ENCODE data around the gene PHETA1. TPM values are rescaled to one million over a fixed set of nuclear protein-coding genes. Genes with fewer than 3 reads are reported as not detected.

Gene PHETA1
- total and polyA plus RNA-seq, 2 experiments from 2014 or later, result 7.9 to 12.9 TPM

- DNase-seq, result no peak
- 31 to 33% methylated on average over 9 of the region's 9 CpGs for WGBS, 2 experiments (ENCODE audit: low coverage in 1 of 2, low lambda C conversion rate in 2 of 2, missing lambda C conversion rate in 2 of 2)
- in situ Hi-C loops (cut with MboI), result no loop called here
- no peaks in the 10 kb centered on the region for H3F3A ChIP-seq (ENCODE audit: insufficient read depth)
- no peaks in the 10 kb centered on the region for H3K9me3 ChIP-seq (ENCODE audit: low read depth)
- no peaks in the 10 kb centered on the region for H3K36me3 ChIP-seq (ENCODE audit: low read depth)
- H3K4me2 ChIP-seq (ENCODE audit: unreplicated experiment), result no peak overlapping the region
- no peak overlapping the region for H2AFZ ChIP-seq
- TF ChIP-seq EZH2phosphoT487 (IDR thresholded peaks at IDR 0.05; ENCODE audit: insufficient read depth, low read depth) (no peak), EZH2 (IDR thresholded peaks at IDR 0.05; ENCODE audit: insufficient read depth, poor library complexity, severe bottlenecking) (no peak)
- no peak overlapping the region for H3K27ac ChIP-seq
- H3K4me1 ChIP-seq (ENCODE audit: insufficient read depth), result 0 out of 2 replicates have a peak, but pooled peaks cover 6% of the 10 kb centered on the region
- H3K79me2 ChIP-seq (ENCODE audit: insufficient read depth), result no peaks in the 10 kb centered on the region
- H3K9ac ChIP-seq, result no peak overlapping the region
- no peaks in the 10 kb centered on the region for H3K9me2 ChIP-seq (ENCODE audit: insufficient read depth)
- no peaks in the 10 kb centered on the region for H4K20me1 ChIP-seq (ENCODE audit: insufficient read depth)
- no peaks in the 10 kb centered on the region for H3K27me3 ChIP-seq (replicated peaks; ENCODE audit: insufficient read depth)
- no peak overlapping the region for H3K4me3 ChIP-seq
These were observed 8.5 kb downstream of the PHETA1 start for GRCh38 chr12:111360325-111360930.

GRCh38 chr12:111359914-111360276 lies 9.0 kb downstream of the PHETA1 start:
- 0 out of 2 replicates have a peak, but pooled peaks cover 6% of the 10 kb centered on the region for H3K4me1 ChIP-seq (ENCODE audit: insufficient read depth)
- H3K9me3 ChIP-seq (ENCODE audit: low read depth), result no peaks in the 10 kb centered on the region
- no peaks in the 10 kb centered on the region for H3K27me3 ChIP-seq (replicated peaks; ENCODE audit: insufficient read depth)
- DNase-seq, result no peak
- in situ Hi-C loops (cut with MboI), result no loop called here
- H3K9ac ChIP-seq, result no peak overlapping the region
- H3K9me2 ChIP-seq (ENCODE audit: insufficient read depth), result no peaks in the 10 kb centered on the region
- no peaks in the 10 kb centered on the region for H4K20me1 ChIP-seq (ENCODE audit: insufficient read depth)
- no peak overlapping the region for H3K4me3 ChIP-seq
- WGBS, 2 experiments (ENCODE audit: low coverage in 1 of 2, low lambda C conversion rate in 2 of 2, missing lambda C conversion rate in 2 of 2), result 25% methylated on average over 5 of the region's 5 CpGs
- H3F3A ChIP-seq (ENCODE audit: insufficient read depth), result no peaks in the 10 kb centered on the region
- H3K4me2 ChIP-seq (ENCODE audit: unreplicated experiment), result no peak overlapping the region
- no peaks in the 10 kb centered on the region for H3K36me3 ChIP-seq (ENCODE audit: low read depth)
- TF ChIP-seq EZH2phosphoT487 (IDR thresholded peaks at IDR 0.05; ENCODE audit: insufficient read depth, low read depth), result no peak
- no peak for TF ChIP-seq EZH2 (IDR thresholded peaks at IDR 0.05; ENCODE audit: insufficient read depth, poor library complexity, severe bottlenecking)
- no peak overlapping the region for H3K27ac ChIP-seq
- no peaks in the 10 kb centered on the region for H3K79me2 ChIP-seq (ENCODE audit: insufficient read depth)
- H2AFZ ChIP-seq, result no peak overlapping the region

DNA sequence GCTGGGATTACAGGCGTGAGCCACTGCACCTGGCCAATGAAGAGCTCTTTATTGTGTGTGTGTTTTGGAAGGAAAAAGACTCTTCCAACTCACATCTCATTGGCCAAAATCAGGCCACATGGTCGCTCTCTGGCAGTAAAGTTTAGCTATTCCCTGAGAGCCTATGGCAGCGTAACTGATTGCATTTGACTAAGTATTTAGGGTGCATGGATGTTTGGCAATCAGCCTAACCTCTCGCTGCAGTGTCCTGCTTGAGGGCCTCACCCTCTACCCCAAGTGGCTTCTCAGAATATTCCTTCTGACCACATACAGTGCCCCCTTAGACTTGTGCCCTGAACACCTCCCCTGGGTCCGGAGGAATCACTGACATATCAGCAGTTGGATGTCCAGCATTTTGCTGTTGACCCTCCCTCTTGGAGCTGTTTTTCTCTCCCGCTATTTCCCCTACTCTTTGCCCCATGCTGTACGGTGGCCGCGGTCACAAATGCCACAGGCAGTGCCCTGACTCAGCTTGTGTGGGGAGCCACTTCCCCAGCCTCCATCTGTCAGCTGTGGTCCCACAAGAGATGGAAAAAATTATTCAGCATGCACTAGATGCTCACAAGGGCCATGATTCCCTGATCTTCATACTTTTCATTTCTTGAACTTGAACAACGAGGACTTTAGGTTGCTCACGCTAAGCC lies 9.5 kb downstream of the PHETA1 start:
- Histone ChIP-seq H3K9ac (no peak overlapping the region), H3K9me2 (ENCODE audit: insufficient read depth) (no peaks in the 10 kb centered on the region), H3K4me2 (ENCODE audit: unreplicated experiment) (no peak overlapping the region), H3K4me1 (ENCODE audit: insufficient read depth) (0 out of 2 replicates have a peak, but pooled peaks cover 6% of the 10 kb centered on the region), H4K20me1 (ENCODE audit: insufficient read depth) (no peaks in the 10 kb centered on the region), H3K79me2 (ENCODE audit: insufficient read depth) (no peaks in the 10 kb centered on the region), H3K4me3 (no peak overlapping the region), H2AFZ (no peak overlapping the region), H3K9me3 (ENCODE audit: low read depth) (no peaks in the 10 kb centered on the region), H3K27ac (no peak overlapping the region), H3F3A (ENCODE audit: insufficient read depth) (no peaks in the 10 kb centered on the region), H3K36me3 (ENCODE audit: low read depth) (no peaks in the 10 kb centered on the region), H3K27me3 (replicated peaks; ENCODE audit: insufficient read depth) (no peaks in the 10 kb centered on the region)
- in situ Hi-C loops (cut with MboI), result no loop called here
- peak; percentile 17 for DNase-seq
- 68 to 69% methylated on average over 11 of the region's 11 CpGs for WGBS, 2 experiments (ENCODE audit: low coverage in 1 of 2, low lambda C conversion rate in 2 of 2, missing lambda C conversion rate in 2 of 2)
- TF ChIP-seq EZH2phosphoT487 (IDR thresholded peaks at IDR 0.05; ENCODE audit: insufficient read depth, low read depth) (no peak), EZH2 (IDR thresholded peaks at IDR 0.05; ENCODE audit: insufficient read depth, poor library complexity, severe bottlenecking) (no peak)

GRCh38 chr12:111355201-111355925 lies 13.5 kb downstream of the PHETA1 start:
- no peak for TF ChIP-seq EZH2 (IDR thresholded peaks at IDR 0.05; ENCODE audit: insufficient read depth, poor library complexity, severe bottlenecking)
- TF ChIP-seq EZH2phosphoT487 (IDR thresholded peaks at IDR 0.05; ENCODE audit: insufficient read depth, low read depth), result no peak
- in situ Hi-C loops (cut with MboI), result no loop called here

More at GRCh38 chr12:111355201-111355925, 13.5 kb downstream of the PHETA1 start:
- no peak overlapping the region for H3K9ac ChIP-seq
- H3F3A ChIP-seq (ENCODE audit: insufficient read depth), result no peaks in the 10 kb centered on the region
- H3K27me3 ChIP-seq (replicated peaks; ENCODE audit: insufficient read depth), result no peaks in the 10 kb centered on the region
- no peak overlapping the region for H3K4me3 ChIP-seq
- H3K9me2 ChIP-seq (ENCODE audit: insufficient read depth), result no peaks in the 10 kb centered on the region
- H4K20me1 ChIP-seq (ENCODE audit: insufficient read depth), result no peaks in the 10 kb centered on the region
- H3K79me2 ChIP-seq (ENCODE audit: insufficient read depth), result no peaks in the 10 kb centered on the region
- H3K36me3 ChIP-seq (ENCODE audit: low read depth), result no peaks in the 10 kb centered on the region
- H2AFZ ChIP-seq, result no peak overlapping the region
- no peak overlapping the region for H3K27ac ChIP-seq
- DNase-seq, result no peak
- H3K4me2 ChIP-seq (ENCODE audit: unreplicated experiment), result no peak overlapping the region
- H3K4me1 ChIP-seq (ENCODE audit: insufficient read depth), result no peaks in the 10 kb centered on the region
- H3K9me3 ChIP-seq (ENCODE audit: low read depth), result no peaks in the 10 kb centered on the region
- WGBS, 2 experiments (ENCODE audit: low coverage in 1 of 2, low lambda C conversion rate in 2 of 2, missing lambda C conversion rate in 2 of 2), result 78 to 84% methylated on average over 9 of the region's 9 CpGs

Data from GM23248 (cell line).